Heart right ventricle (tissue), 16 donors: Measurements from ENCODE around the gene TMEM88. TPM values are rescaled to one million over a fixed set of nuclear protein-coding genes. Genes with fewer than 3 reads are reported as not detected.

ENCODE experiments used
- ATAC-seq, 8 donors: fragments of 200-7000 bp; cut with Tn5 transposase; one replicate each; pipeline ENCODE4 v1.9.1; 2020; ENCODE audit warnings: mild to moderate bottlenecking in 8 of 8, moderate library complexity in 8 of 8, moderate number of reproducible peaks in 1 of 8
- DNase-seq, 2 donors: peaks; one replicate each; pipeline ENCODE4 v3.0.0-alpha.2; 2020
- H3K27ac ChIP-seq, 10 donors: fragments of 200-600 bp; sonication (generic) in 2 of 10; one replicate each; pipeline versions ENCODE4 v1.5.0 to v1.8.0; 2020 to 2022; ENCODE audit warnings: mild to moderate bottlenecking in 3 of 10
- H3K27me3 ChIP-seq, 7 donors: fragments of 200-600 bp; one replicate each; pipeline ENCODE4 v1.8.0; 2021 to 2022; ENCODE audit warnings: mild to moderate bottlenecking in 2 of 7
- H3K36me3 ChIP-seq, 9 donors: fragments of 200-600 bp; sonication (generic) in 1 of 9; one replicate each; pipeline versions ENCODE4 v1.5.0 to v1.8.0; 2020 to 2022; ENCODE audit warnings: mild to moderate bottlenecking in 2 of 9
- H3K4me1 ChIP-seq, 9 donors: fragments of 200-600 bp; sonication (generic) in 1 of 9; one replicate each; pipeline versions ENCODE4 v1.5.0 to v1.8.0; 2020 to 2022; ENCODE audit warnings: mild to moderate bottlenecking in 4 of 9
- H3K4me3 ChIP-seq, 10 donors: fragments of 200-600 bp; sonication (generic) in 2 of 10; one replicate each; pipeline versions ENCODE4 v1.5.0 to v1.8.0; 2020 to 2022; ENCODE audit warnings: mild to moderate bottlenecking in 7 of 10, moderate library complexity in 2 of 10
- H3K9me3 ChIP-seq, 11 donors: fragments of 200-600 bp in 10 of 11; sonication (generic) in 2 of 11; one replicate each; pipeline versions ENCODE4 v1.5.0 to v1.8.0; 2013 to 2022; ENCODE audit warnings: mild to moderate bottlenecking in 2 of 11, control low read depth in 1 of 11, moderate library complexity in 1 of 11
- WGBS, 2 donors: extraction: QIAGEN DNeasy Blood & Tissue Kit; methylation state at CpG; one replicate each; pipeline ENCODE4 v1.1.7; 2013; ENCODE audit warnings: inconsistent platforms in 1 of 2; 5-methylcytosine and 5-hydroxymethylcytosine counted together
- intact Hi-C, 10 donors: fragments of 100-400 bp; cut with DNase I; formaldehyde crosslinking; loops; one replicate each; pipeline versions ENCODE4 v1.11.1 to v1.14.2; 2022
- polyA plus RNA-seq, 2 donors: library from polyadenylated mRNA; stranded (reverse); fragments of 200-250 nt; gene quantifications; one replicate each; pipeline ENCODE4 v1.2.3, GENCODE V29; 2013
- total RNA-seq, 10 donors: library from RNA; stranded (reverse); fragmentation: NEBNext Ultra II Directional in 3 of 10; extraction: Animal tissue kit (Norgen Biotek cat#: 25700) in 3 of 10; gene quantifications; one replicate each; pipeline versions ENCODE4 v1.2.1 to v1.2.4, GENCODE V29; 2021 to 2023
- TF ChIP-seq, protein P1 (sequence below), 9 donors: fragments of 200-600 bp; sonication (generic) in 2 of 9; IDR thresholded peaks; one replicate each; pipeline versions ENCODE4 v1.5.0 to v1.8.0; 2021 to 2022; ENCODE audit warnings: antibody characterized with exemption in 9 of 9, mild to moderate bottlenecking in 5 of 9, moderate library complexity in 1 of 9
- donor health status: Arrhythmogenic right ventricular cardiomyopathy.
- donor health status: ischemic (EF 13 %, LVEDD 7.1; RV severe dilation, severe dysfunction).
- donor health status: healthy with polysubstance abuse.
- donor health status: DM: no; HTN: yes; CAD: no.
- donor health status: DM: no; HTN: no; CAD: no.
- donor health status: ischemic (EF 25% LVEDD 6.9; RV normal size, moderate dysfunction).
- donor health status: ischemic (EF 25% LVEDD 5.7; RV mildly dilated, moderate dysfunction).
- donor health status: healthy.
- donor health status: DM: yes; HTN: yes; CAD: no.
- donor health status: Ischemic cardiomyopathy.
- donor health status: ischemic (EF 35%, LVEDD 5.7; RV mildly dilated, moderate dysfunction).
- donor health status: nonischemic (EF 11% LVEDD 7.7; RV severe dilation, severe dysfunction).
- donor health status: DM: yes; HTN: yes; CAD: no.
- donor health status: PGD.
- donor health status: ischemic (EF 29% LVEDD 5.4; RV normal size, mild dysfunction).
- donor health status: nonischemic (EF 23%, LVEDD 6.1; RV moderate dilation, normal function).

The TMEM88 gene
- total and polyA plus RNA-seq, 12 donors: 12.3 to 298 (median 24.8) TPM

DNA sequence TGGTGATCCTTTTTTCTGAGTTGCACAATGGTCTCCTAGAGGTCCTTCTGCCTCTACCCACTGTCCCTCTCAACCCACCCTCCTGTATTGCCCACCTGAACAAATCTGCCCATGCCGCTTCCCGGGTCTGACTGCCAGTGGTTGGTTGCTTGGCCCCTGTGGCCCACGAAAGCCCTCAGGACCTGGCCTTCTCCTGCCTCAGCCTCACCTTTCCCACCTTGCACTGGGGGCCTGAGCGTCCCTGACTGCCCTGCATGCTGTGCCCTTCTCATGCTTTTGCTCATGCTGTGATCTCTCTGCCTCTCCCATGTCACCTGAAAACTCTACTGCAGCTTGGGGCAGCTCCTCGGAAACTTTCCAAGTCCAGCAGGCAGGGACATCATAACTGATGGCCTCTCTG lies 34.6 kb upstream of the TMEM88 start:
- no peak for DNase-seq
- no peaks in the 10 kb centered on the region for H3K9me3 ChIP-seq
- no peak for ATAC-seq
- no peaks in the 10 kb centered on the region for H3K36me3 ChIP-seq
- intact Hi-C loops: loop anchor here in 8 of 10 donors (2.0 to 10.0 kb wide), 9 partner anchors 37 to 172 kb away; partner anchors contain the start of genes CYB5D1 (in 2 of the 8), NAA38 (in 2 of the 8) and TMEM88 (in 2 of the 8)
- 83% methylated on average over 5 of the region's 5 CpGs for WGBS, 2 donors
- peaks cover 0 to 10% (median 0%) of the 10 kb centered on the region in 7 donors for H3K27me3 ChIP-seq
- H3K4me1 ChIP-seq: peaks cover 0 to 3% (median 0%) of the 10 kb centered on the region in 9 donors
- no peak overlapping the region for H3K4me3 ChIP-seq
- TF ChIP-seq, protein P1, sequence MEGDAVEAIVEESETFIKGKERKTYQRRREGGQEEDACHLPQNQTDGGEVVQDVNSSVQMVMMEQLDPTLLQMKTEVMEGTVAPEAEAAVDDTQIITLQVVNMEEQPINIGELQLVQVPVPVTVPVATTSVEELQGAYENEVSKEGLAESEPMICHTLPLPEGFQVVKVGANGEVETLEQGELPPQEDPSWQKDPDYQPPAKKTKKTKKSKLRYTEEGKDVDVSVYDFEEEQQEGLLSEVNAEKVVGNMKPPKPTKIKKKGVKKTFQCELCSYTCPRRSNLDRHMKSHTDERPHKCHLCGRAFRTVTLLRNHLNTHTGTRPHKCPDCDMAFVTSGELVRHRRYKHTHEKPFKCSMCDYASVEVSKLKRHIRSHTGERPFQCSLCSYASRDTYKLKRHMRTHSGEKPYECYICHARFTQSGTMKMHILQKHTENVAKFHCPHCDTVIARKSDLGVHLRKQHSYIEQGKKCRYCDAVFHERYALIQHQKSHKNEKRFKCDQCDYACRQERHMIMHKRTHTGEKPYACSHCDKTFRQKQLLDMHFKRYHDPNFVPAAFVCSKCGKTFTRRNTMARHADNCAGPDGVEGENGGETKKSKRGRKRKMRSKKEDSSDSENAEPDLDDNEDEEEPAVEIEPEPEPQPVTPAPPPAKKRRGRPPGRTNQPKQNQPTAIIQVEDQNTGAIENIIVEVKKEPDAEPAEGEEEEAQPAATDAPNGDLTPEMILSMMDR (IDR thresholded peaks at IDR 0.05): no peak
- H3K27ac ChIP-seq: no peak overlapping the region

DNA sequence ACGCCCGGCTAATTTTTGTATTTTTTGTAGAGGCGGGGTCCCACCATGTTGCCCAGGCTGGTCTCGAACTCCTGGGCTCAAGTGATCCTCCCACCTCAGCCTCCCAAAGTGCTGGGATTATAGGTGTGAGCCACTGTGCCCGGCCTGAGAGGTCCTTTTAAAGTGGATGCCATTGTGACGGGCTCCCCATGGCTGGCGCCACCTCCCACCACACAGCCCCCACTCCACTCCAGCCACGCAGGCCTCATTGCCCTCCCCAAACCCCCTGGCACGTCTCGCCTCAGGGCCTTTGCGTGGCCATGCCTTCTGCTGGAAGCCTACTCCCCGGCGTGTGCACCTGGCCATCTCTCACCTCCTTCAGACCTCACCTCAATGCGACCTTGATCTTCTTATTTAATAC lies 32.7 kb upstream of the TMEM88 start:
- H3K4me3 ChIP-seq: no peak overlapping the region
- ATAC-seq (peak in 1 of 8 donors; percentile 12), DNase-seq (no peak)
- H3K27me3 ChIP-seq: peaks cover 0 to 10% (median 0%) of the 10 kb centered on the region in 7 donors
- no peaks in the 10 kb centered on the region for H3K9me3 ChIP-seq
- H3K27ac ChIP-seq: no peak overlapping the region
- H3K4me1 ChIP-seq: peaks cover 0 to 7% (median 0%) of the 10 kb centered on the region in 9 donors
- WGBS, 2 donors: 75 to 77% methylated on average over 14 of the region's 14 CpGs
- no peaks in the 10 kb centered on the region for H3K36me3 ChIP-seq
- intact Hi-C loops: loop anchor here (1.0 to 10.0 kb wide), 13 partner anchors 29 to 170 kb away; partner anchors contain the start of genes CYB5D1 (in 2 of the 10), NAA38 (in 2 of the 10), TMEM88 (in 2 of the 10) and CHD3 (in 1 of the 10)
- TF ChIP-seq, protein P1 (IDR thresholded peaks at IDR 0.05): no peak

DNA sequence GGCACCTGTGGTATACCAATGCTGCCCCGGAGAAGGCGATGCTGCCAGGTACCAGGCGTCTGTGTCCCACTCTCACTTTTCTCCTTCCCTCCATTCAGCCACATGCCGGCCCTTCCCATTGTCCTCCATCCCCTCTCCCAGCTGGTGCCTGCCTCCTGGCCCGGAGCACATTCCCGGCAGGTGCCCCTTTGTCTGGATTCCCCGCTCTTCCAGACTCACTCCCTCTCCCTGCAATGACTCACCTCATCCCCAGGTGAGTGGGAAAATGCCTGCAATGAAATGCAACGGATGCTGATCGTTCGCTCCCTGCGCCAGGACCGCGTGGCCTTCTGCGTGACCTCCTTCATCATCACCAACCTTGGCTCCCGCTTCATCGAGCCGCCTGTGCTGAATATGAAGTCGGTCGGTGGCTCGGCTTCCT lies 31.3 kb upstream of the TMEM88 start:
- Histone ChIP-seq H3K27ac (no peak overlapping the region), H3K9me3 (no peaks in the 10 kb centered on the region), H3K4me3 (no peak overlapping the region), H3K27me3 (peaks cover 0 to 5% (median 0%) of the 10 kb centered on the region in 7 donors), H3K4me1 (peaks cover 0 to 7% (median 0%) of the 10 kb centered on the region in 9 donors), H3K36me3 (no peaks in the 10 kb centered on the region)
- 86 to 90% methylated on average over 20 of the region's 20 CpGs for WGBS, 2 donors
- intact Hi-C loops: loop anchor here (2.0 to 10.0 kb wide), 11 partner anchors 34 to 169 kb away; partner anchors contain the start of genes CYB5D1 (in 2 of the 10), NAA38 (in 2 of the 10), TMEM88 (in 2 of the 10) and CHD3 (in 1 of the 10)
- DNase-seq (no peak), ATAC-seq (no peak)
- TF ChIP-seq, protein P1 (IDR thresholded peaks at IDR 0.05): no peak

DNA sequence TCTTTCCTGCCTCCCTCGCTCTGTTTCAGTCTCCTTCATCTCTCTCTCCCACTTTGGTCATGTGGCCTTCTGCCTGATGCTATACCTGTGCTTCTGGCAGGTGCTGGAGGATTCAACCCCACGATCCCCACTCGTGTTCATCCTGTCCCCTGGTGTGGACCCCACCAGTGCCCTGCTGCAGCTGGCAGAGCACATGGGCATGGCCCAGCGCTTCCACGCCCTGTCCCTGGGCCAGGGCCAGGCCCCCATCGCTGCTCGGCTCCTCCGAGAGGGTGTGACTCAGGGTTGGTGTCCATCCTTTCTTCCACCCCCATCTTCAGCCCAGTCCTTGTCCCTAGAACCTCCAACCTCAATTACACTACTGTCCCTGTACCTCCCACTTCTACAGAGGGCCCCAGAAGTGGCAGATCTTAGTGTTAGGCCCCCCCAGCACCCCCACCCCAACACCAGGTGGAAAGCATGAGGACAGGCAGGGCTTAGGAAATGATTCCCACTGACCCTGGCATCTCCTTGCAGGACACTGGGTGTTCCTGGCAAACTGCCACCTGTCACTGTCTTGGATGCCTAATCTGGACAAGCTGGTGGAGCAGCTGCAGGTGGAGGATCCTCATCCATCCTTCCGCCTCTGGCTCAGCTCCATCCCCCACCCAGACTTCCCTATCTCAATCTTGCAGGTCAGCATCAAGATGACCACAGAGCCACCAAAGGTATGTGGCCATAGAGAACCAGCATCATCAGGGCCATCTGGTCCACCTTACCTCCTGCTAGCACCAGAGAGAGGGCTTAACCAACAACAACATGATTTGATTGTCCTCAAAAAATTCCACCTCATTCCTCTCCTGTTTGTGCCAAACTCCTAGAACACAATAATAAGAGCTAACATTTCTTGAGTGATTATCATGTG lies 30.6 kb upstream of the TMEM88 start:
- H3K4me1 ChIP-seq: peaks cover 0 to 7% (median 0%) of the 10 kb centered on the region in 9 donors
- no peaks in the 10 kb centered on the region for H3K9me3 ChIP-seq
- 88 to 89% methylated on average over 9 of the region's 9 CpGs for WGBS, 2 donors
- intact Hi-C loops: loop anchor here in 8 of 10 donors (5.0 to 10.0 kb wide), 8 partner anchors 33 to 168 kb away; partner anchors contain the start of genes CYB5D1 (in 2 of the 8), NAA38 (in 2 of the 8) and TMEM88 (in 2 of the 8)
- H3K4me3 ChIP-seq: no peak overlapping the region
- no peak overlapping the region for H3K27ac ChIP-seq
- TF ChIP-seq, protein P1 (IDR thresholded peaks at IDR 0.05): no peak
- no peak for ATAC-seq
- DNase-seq: no peak
- H3K27me3 ChIP-seq: peaks cover 0 to 5% (median 0%) of the 10 kb centered on the region in 7 donors
- H3K36me3 ChIP-seq: no peaks in the 10 kb centered on the region
